GM18951 (cell line): ENCODE results near the gene EIF4E1B.

Experiments used
- POLR2A ChIP-seq: IDR thresholded peaks from 4 replicates; pipeline ENCODE4 v1.6.1; 2011; ENCODE audit warnings: mild to moderate bottlenecking; ENCODE audit not compliant: insufficient read length, insufficient read depth; ENCODE audit errors: extremely low read depth
- in situ Hi-C: fragments of 300-500 bp; cut with MboI; formaldehyde crosslinking; loops from one replicate; pipeline ENCODE4 v1.12.0; 2022; ENCODE audit warnings: low sequenced_read_pairs, mixed read lengths, inconsistent platforms; ENCODE audit not compliant: unreplicated experiment

Gene EIF4E1B

DNA sequence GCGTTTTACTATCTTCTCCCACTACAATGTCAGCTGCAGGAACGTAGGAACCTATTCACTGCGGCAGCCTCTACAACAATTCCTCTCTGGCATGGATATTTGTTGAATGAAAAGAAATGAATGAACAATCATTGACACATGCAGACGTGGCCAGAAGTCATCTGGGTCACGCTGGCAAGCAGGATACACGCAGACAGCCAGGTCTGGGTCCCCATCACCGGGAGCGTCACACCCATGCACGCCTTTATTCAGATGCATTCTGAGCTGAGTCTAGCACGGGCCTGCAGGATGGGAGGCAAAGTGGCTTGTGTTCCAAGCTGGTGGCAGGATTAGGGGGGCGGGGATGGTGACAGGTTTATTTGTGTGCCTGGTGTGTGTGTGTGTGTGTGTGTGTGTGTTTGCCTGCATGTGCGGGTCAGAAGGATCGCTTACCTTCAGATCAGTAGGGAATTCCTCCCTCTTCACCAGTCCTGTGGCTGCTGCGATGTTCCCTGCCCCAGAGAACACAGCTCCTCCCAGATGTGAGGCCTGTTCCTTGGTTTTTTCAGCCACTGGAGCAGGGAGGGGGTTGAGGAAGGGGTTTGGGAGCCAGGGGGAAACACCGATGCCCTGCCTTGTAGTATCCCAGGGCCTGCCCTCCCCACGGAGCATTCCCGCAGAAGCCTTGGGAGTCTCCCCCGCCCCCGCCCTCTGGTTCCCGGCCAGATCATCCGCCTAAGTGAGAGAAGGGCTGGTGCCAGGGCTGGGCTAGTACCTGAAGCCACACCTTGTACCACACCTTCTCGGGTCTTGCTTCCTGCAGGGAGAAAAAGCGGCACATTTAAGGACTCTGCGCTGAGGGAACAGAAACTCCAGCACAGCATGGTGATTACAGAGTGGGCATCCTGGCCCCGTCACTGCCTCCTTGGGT lies 4.3 kb upstream of the EIF4E1B start:
- in situ Hi-C loops: no loop called here
- TF ChIP-seq POLR2A: no peak

DNA sequence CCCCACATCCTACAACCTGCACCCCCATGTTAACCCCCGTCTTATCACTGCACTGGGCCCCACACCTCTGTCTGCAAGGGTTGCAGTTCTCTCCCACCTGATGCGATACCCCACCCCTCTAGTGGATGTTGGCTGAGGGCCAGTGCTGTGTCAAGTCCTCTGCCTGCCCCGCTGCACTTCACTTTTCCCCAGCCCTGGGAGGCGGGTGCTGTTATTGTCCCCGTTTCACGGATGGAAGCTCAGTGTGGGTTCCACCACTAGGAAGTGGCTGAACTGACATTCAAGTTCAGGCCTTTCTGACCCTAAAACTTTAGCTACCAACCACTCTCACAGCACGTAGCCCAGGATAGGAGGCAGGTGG lies 3.6 kb upstream of the EIF4E1B start:
- no peak for TF ChIP-seq POLR2A
- in situ Hi-C loops: no loop called here

DNA sequence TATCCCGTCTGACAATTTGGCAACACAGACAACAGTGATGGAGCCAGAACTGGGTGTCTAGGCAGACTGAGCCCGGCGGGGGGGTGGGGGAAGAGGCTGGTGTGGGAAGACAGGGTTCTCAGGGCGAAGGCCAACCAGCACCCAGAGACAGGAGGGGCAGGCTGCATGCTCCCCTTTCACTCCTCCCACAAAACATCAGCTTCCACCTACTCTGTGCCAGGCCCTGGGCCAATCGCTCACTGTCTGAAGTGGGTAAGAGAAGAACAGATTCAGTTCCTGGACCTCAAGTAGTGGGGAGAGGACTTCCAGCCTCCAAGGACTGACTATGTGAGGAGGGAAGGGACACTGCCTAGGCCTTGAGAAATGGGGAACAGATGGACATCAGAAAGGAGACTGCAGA lies 2.9 kb upstream of the EIF4E1B start:
- in situ Hi-C loops: no loop called here

DNA sequence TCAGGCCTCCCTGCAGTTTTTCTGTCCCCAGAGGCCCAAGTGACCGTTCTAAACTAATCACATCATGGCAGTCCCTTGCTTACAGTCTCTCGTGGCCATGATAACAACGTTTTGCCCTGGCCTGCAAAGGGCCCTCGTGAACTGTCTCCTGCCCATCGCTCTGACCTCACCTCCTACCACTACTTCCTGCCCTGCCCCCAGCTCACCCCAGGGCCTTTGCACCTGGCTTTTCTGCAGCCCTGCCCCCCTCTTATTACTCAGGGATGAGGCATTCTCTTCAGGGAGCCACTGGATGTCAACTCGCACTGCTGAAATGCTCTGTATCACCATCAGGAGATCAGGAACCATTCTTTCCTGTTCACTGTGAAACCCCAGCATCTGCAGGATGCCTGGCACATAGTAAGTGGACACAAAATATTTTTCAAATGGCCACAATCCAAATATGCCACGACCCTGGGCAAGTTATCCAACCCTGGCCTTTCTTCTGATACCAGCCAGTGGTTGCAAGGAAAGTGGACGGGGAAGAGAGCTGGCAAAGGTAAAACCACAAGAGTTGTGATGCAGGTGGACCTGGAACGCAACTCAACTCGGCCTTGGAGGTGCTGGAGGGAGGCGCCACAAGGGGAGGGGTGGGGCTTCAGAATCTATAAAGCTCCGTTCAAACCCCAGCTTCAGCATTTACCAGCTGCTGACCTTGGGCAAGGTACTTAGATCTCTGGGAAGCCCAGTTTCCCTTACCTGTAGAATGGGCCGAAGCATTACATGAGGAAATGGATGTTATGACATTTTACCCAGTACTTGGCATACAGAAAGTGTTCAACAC lies 1.9 kb upstream of the EIF4E1B start:
- in situ Hi-C loops: no loop called here
- no peak for TF ChIP-seq POLR2A

More for the DNA sequence above, 2.9 kb upstream of the EIF4E1B start:
- TF ChIP-seq POLR2A: no peak

DNA sequence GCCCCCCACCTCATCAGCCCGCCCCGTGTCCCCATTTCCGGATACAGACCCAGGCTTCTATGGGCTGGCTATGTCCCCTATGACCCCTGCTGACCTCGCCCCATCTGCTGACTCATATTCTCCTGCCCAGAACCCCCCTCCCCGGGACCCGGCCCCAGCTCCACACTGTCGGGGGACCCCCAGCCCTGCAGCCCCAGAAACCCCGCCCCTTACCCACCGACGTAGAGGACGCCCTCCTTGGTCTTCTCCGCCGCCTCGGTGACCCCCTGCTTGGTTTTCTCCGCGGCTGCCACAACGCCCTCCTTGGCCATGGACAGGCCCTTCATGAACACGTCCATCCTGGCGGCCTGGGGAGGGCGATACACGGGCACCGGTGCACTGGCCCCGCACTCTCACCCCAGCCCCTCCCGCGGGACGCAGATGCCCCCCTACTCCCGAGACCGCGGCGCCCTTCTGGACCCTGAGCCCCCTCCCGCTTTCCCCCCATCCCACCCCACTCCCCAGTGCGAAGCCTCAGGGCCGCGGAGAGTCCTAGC lies 1.1 kb upstream of the EIF4E1B start:
- in situ Hi-C loops: no loop called here
- TF ChIP-seq POLR2A: no peak

DNA sequence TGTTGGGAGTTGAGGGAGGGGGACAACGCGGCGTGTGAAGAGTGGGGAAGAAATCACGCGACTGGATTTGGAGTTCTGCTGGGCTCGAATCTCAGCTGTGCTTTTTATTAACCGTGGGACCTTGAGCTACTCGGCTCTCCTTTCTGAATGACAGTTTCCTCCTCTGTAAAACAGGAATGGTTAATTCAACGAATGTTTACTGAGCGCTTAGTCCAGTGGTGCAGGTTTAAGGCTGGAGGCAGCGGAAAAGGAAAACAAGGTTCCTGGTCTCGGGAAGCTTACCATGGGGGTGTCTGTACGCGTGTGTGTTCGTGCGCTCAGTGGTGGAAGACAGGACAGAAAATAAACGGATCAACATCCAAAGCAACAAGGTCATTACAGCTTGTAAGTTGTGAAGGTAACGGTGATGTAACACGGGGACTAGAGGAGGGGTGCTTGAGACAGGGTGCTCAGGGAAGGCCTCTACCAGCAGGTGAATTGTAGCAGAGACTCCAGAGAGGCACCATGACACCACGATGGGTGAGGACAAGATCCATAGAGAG lies 277 bp downstream of the EIF4E1B start:
- TF ChIP-seq POLR2A: no peak
- in situ Hi-C loops: no loop called here

DNA sequence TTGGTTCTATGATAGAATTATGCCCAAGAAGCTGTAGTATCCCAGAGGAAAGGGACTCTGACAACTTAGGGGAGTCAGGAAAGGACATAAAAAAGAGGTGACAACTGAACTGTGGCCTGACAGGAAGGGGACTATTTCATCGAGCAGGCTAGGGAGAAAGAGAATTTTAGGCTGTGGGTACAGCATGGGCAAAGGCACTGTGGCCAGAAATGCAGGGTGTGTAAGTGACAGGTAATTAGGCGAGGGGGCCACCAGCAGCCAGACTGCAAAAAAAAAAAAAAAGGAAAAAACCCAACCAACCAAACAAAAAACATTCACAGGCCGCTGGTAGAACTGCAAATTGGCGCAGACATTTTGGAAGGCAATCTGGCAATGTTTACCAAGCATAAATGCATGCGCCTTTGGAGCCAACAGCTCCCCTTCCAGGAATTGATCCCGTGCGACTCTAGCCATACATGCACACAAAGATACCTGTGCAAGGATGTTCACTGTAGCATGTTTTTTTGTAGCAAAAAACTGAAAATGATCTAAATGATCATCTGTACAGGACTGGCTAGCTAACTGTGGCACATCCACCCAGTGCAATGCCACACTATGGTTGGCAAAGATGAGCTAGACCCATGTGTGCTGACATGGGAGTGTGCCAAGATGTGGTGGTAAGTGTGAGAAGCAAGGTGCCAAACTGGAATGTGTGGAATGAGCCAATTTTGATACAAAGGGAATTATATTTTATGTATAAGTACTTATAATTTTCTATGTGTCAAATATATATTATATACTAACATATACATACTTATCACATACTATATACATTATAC lies 1.1 kb downstream of the EIF4E1B start:
- in situ Hi-C loops: no loop called here
- TF ChIP-seq POLR2A: no peak

DNA sequence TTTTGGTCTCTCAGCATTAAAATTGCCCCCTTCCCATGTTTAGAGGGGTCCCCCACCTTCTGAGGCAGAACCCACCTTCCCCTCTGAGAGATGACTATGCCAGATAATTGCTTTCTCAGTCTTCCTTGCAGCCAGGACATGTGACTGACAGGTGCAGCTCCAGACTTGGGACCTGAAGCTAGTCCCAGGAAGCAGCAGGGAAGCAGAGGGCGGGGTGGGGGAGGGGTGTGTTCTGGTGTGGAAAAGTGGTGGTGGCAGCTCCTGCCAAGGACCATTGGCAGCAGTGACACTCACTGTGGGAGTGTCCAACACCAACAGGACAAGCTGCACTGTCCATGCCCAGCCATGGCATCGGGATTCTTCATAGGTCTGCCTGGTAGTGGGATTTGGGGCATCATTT lies 2.3 kb downstream of the EIF4E1B start:
- in situ Hi-C loops: no loop called here
- no peak for TF ChIP-seq POLR2A

DNA sequence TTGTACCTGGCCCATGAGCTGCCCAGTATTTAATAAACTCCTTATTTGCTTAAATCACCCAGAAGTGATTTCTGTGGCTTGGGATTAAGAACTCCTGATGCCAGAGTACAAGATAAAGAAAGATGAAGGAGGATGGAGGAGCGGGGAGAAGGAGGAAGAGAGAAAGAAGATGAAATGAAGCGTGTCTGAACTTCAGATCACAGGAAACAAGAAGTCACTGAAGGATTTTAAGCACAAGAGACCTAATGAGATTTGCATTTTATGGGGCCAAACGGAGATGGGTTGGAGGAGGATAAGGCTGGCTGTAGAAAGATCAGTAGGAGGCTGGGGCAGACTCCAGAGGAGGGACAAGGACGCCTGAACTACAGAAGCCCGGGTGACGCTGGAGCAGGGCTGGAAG lies 3.1 kb downstream of the EIF4E1B start:
- no peak for TF ChIP-seq POLR2A
- in situ Hi-C loops: no loop called here

DNA sequence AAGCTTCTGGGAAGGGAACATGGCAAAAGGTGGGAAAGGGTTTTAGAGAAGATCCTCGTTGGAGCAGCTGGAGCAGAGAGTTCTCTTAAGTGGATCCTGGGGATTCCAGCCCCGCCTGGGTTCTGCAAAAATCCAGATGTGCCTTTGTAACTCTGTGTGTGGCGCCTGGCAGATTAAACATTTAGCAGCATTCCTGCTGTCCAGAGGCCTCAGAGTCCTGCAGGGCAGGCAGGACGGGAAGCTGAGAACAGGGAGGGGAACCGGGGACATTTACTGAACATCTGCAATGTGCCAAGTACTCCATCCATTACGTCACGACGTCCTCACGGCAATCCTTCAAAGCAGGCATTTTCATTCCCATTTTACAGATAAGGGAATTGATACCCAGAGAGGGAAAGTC lies 6.0 kb downstream of the EIF4E1B start:
- TF ChIP-seq POLR2A: no peak
- in situ Hi-C loops: no loop called here

DNA sequence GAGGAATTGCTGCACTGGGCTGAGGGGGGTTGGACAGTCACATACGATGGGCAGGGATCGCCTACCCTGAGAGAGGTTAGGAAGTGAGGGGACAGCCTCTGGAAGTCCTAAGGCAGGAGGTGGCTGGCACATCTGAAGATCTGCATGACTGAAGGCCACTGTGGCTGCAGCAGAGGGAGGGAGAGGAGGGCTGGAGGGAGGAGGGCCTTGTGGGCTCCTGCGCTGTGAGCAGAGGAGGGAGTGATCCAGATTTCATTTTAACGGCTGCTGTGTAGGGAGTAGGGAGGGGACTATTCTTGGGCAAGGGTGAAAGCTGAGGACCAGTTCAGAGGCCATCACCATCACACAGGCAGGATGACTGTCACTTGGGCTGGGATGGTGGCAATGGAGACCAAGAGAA lies 7.1 kb downstream of the EIF4E1B start:
- TF ChIP-seq POLR2A: no peak
- in situ Hi-C loops: no loop called here

DNA sequence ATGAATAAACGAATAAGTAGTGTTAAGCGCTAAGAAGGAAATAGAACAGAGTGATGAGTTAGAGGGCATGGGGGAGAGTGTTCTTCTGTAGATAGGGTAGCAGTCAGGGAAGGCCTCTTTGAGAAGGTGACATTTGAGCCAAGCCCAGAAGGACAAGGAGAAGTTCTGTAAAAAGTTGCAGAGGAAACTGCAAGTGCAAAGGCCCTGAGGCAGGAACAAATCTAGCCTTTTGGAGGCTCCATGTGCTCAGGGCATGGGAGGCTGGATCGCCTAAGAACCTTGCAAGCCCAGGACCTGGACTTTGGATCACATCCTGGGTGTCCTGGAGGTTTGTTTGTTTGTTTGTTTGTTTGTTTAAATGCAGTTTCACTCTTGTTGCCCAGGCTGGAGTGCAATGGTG lies 8.0 kb downstream of the EIF4E1B start:
- in situ Hi-C loops: no loop called here
- no peak for TF ChIP-seq POLR2A
